Heart right ventricle (tissue), 16 donors: ENCODE data around the gene SMARCD1. TPM values are rescaled to one million over a fixed set of nuclear protein-coding genes. Genes with fewer than 3 reads are reported as not detected.

Experiments
- ATAC-seq, 8 donors: fragments of 200-7000 bp; cut with Tn5 transposase; one replicate each; pipeline ENCODE4 v1.9.1; 2020; ENCODE audit warnings: mild to moderate bottlenecking in 8 of 8, moderate library complexity in 8 of 8, moderate number of reproducible peaks in 1 of 8
- DNase-seq, 2 donors: peaks; one replicate each; pipeline ENCODE4 v3.0.0-alpha.2; 2020
- H3K27ac ChIP-seq, 10 donors: fragments of 200-600 bp; sonication (generic) in 2 of 10; one replicate each; pipeline versions ENCODE4 v1.5.0 to v1.8.0; 2020 to 2022; ENCODE audit warnings: mild to moderate bottlenecking in 3 of 10
- H3K27me3 ChIP-seq, 7 donors: fragments of 200-600 bp; one replicate each; pipeline ENCODE4 v1.8.0; 2021 to 2022; ENCODE audit warnings: mild to moderate bottlenecking in 2 of 7
- H3K36me3 ChIP-seq, 9 donors: fragments of 200-600 bp; sonication (generic) in 1 of 9; one replicate each; pipeline versions ENCODE4 v1.5.0 to v1.8.0; 2020 to 2022; ENCODE audit warnings: mild to moderate bottlenecking in 2 of 9
- H3K4me1 ChIP-seq, 9 donors: fragments of 200-600 bp; sonication (generic) in 1 of 9; one replicate each; pipeline versions ENCODE4 v1.5.0 to v1.8.0; 2020 to 2022; ENCODE audit warnings: mild to moderate bottlenecking in 4 of 9
- H3K4me3 ChIP-seq, 10 donors: fragments of 200-600 bp; sonication (generic) in 2 of 10; one replicate each; pipeline versions ENCODE4 v1.5.0 to v1.8.0; 2020 to 2022; ENCODE audit warnings: mild to moderate bottlenecking in 7 of 10, moderate library complexity in 2 of 10
- H3K9me3 ChIP-seq, 11 donors: fragments of 200-600 bp in 10 of 11; sonication (generic) in 2 of 11; one replicate each; pipeline versions ENCODE4 v1.5.0 to v1.8.0; 2013 to 2022; ENCODE audit warnings: mild to moderate bottlenecking in 2 of 11, control low read depth in 1 of 11, moderate library complexity in 1 of 11
- CTCF ChIP-seq, 9 donors: fragments of 200-600 bp; sonication (generic) in 2 of 9; IDR thresholded peaks; one replicate each; pipeline versions ENCODE4 v1.5.0 to v1.8.0; 2021 to 2022; ENCODE audit warnings: antibody characterized with exemption in 9 of 9, mild to moderate bottlenecking in 5 of 9, moderate library complexity in 1 of 9
- WGBS, 2 donors: extraction: QIAGEN DNeasy Blood & Tissue Kit; methylation state at CpG; one replicate each; pipeline ENCODE4 v1.1.7; 2013; ENCODE audit warnings: inconsistent platforms in 1 of 2; 5-methylcytosine and 5-hydroxymethylcytosine counted together
- intact Hi-C, 10 donors: fragments of 100-400 bp; cut with DNase I; formaldehyde crosslinking; loops; one replicate each; pipeline versions ENCODE4 v1.11.1 to v1.14.2; 2022
- polyA plus RNA-seq, 2 donors: library from polyadenylated mRNA; stranded (reverse); fragments of 200-250 nt; gene quantifications; one replicate each; pipeline ENCODE4 v1.2.3, GENCODE V29; 2013
- total RNA-seq, 10 donors: library from RNA; stranded (reverse); fragmentation: NEBNext Ultra II Directional in 3 of 10; extraction: Animal tissue kit (Norgen Biotek cat#: 25700) in 3 of 10; gene quantifications; one replicate each; pipeline versions ENCODE4 v1.2.1 to v1.2.4, GENCODE V29; 2021 to 2023
- donor health status: Arrhythmogenic right ventricular cardiomyopathy.
- donor health status: ischemic (EF 13 %, LVEDD 7.1; RV severe dilation, severe dysfunction).
- donor health status: healthy with polysubstance abuse.
- donor health status: DM: no; HTN: yes; CAD: no.
- donor health status: DM: no; HTN: no; CAD: no.
- donor health status: ischemic (EF 25% LVEDD 6.9; RV normal size, moderate dysfunction).
- donor health status: ischemic (EF 25% LVEDD 5.7; RV mildly dilated, moderate dysfunction).
- donor health status: healthy.
- donor health status: DM: yes; HTN: yes; CAD: no.
- donor health status: Ischemic cardiomyopathy.
- donor health status: ischemic (EF 35%, LVEDD 5.7; RV mildly dilated, moderate dysfunction).
- donor health status: nonischemic (EF 11% LVEDD 7.7; RV severe dilation, severe dysfunction).
- donor health status: DM: yes; HTN: yes; CAD: no.
- donor health status: PGD.
- donor health status: ischemic (EF 29% LVEDD 5.4; RV normal size, mild dysfunction).
- donor health status: nonischemic (EF 23%, LVEDD 6.1; RV moderate dilation, normal function).

The SMARCD1 gene
- total and polyA plus RNA-seq, 12 donors, result 12.0 to 24.0 (median 16.0) TPM

- Histone ChIP-seq H3K27ac (peak overlapping the region; percentile 69 to 96 (median 92)), H3K9me3 (no peaks in the 10 kb centered on the region), H3K36me3 (peaks cover 0 to 4% (median 0%) of the 10 kb centered on the region in 9 donors), H3K4me1 (peaks cover 16 to 55% (median 43%) of the 10 kb centered on the region in 9 donors), H3K4me3 (no peak overlapping the region), H3K27me3 (no peaks in the 10 kb centered on the region)
- intact Hi-C loops, result no loop called here
- TF ChIP-seq CTCF (IDR thresholded peaks at IDR 0.05), result no peak
- DNase-seq, result no peak
- WGBS, 2 donors, result 87 to 88% methylated on average over 3 of the region's 3 CpGs
- ATAC-seq, result no peak
Observed at GRCh38 chr12:50109319-50109718, 24.2 kb downstream of the SMARCD1 start.

GRCh38 chr12:50110127-50110761 is 25.1 kb downstream of the SMARCD1 start:
- 27 to 38% methylated on average over 8 of the region's 8 CpGs for WGBS, 2 donors
- peaks cover 16 to 52% (median 45%) of the 10 kb centered on the region in 9 donors for H3K4me1 ChIP-seq
- peaks cover 0 to 13% (median 0%) of the 10 kb centered on the region in 9 donors for H3K36me3 ChIP-seq
- peak in 6 of 8 donors; percentile 0 to 36 (median 5) for ATAC-seq
- no peak for TF ChIP-seq CTCF (IDR thresholded peaks at IDR 0.05)
- peak; percentile 61 to 69 for DNase-seq
- H3K4me3 ChIP-seq, result peak overlapping the region in 6 of 10 donors; percentile 15 to 39 (median 24)
- no peaks in the 10 kb centered on the region for H3K9me3 ChIP-seq
- intact Hi-C loops, result loop anchor here in 6 of 10 donors (2.0 to 10.0 kb wide), 6 partner anchors 23 to 292 kb away; partner anchors contain the start of genes CERS5 (in 6 of the 6), LARP4 (in 1 of the 6) and SMARCD1 (in 1 of the 6)
- no peaks in the 10 kb centered on the region for H3K27me3 ChIP-seq
- H3K27ac ChIP-seq, result peak overlapping the region; percentile 69 to 96 (median 92)

GRCh38 chr12:50110762-50111351 is 25.7 kb downstream of the SMARCD1 start:
- Histone ChIP-seq H3K4me3 (peak overlapping the region in 9 of 10 donors; percentile 12 to 100 (median 36)), H3K27me3 (no peaks in the 10 kb centered on the region), H3K9me3 (no peaks in the 10 kb centered on the region), H3K27ac (peak overlapping the region; percentile 69 to 96 (median 92)), H3K4me1 (peaks cover 16 to 58% (median 45%) of the 10 kb centered on the region in 9 donors), H3K36me3 (peaks cover 0 to 19% (median 0%) of the 10 kb centered on the region in 9 donors)
- 26 to 28% methylated on average over 7 of the region's 7 CpGs for WGBS, 2 donors
- ATAC-seq (peak; percentile 14 to 72 (median 56)), DNase-seq (peak; percentile 75 to 76)
- intact Hi-C loops, result loop anchor here in 6 of 10 donors (2.0 to 10.0 kb wide), 6 partner anchors 24 to 291 kb away; partner anchors contain the start of genes CERS5 (in 6 of the 6), LARP4 (in 1 of the 6) and SMARCD1 (in 1 of the 6)
- TF ChIP-seq CTCF (IDR thresholded peaks at IDR 0.05), result no peak

GRCh38 chr12:50111395-50111692 is 26.2 kb downstream of the SMARCD1 start:
- intact Hi-C loops, result loop anchor here in 6 of 10 donors (2.0 to 10.0 kb wide), 6 partner anchors 25 to 291 kb away; partner anchors contain the start of genes CERS5 (in 6 of the 6), LARP4 (in 1 of the 6) and SMARCD1 (in 1 of the 6)
- ATAC-seq (peak; percentile 0 to 12 (median 0)), DNase-seq (no peak)
- Histone ChIP-seq H3K4me1 (peaks cover 16 to 62% (median 48%) of the 10 kb centered on the region in 9 donors), H3K27ac (peak overlapping the region; percentile 47 to 96 (median 92)), H3K36me3 (peaks cover 0 to 24% (median 0%) of the 10 kb centered on the region in 9 donors), H3K9me3 (no peaks in the 10 kb centered on the region), H3K27me3 (no peaks in the 10 kb centered on the region), H3K4me3 (peak overlapping the region in 9 of 10 donors; percentile 12 to 100 (median 36))
- 7 to 9% methylated on average over 19 of the region's 19 CpGs for WGBS, 2 donors
- no peak for TF ChIP-seq CTCF (IDR thresholded peaks at IDR 0.05)
